H1 (cell line): ENCODE results near the gene MAPRE3.

Source experiments
- BRCA1 ChIP-seq: IDR thresholded peaks from 2 replicates; pipeline ENCODE4 v1.6.1; 2012; ENCODE audit warnings: low read depth, low read length, improper control_type of control experiment
- CEBPB ChIP-seq: IDR thresholded peaks from 2 replicates; pipeline ENCODE4 v1.6.1; 2012; ENCODE audit warnings: low read depth, low read length
- CTCF ChIP-seq, 3 experiments: IDR thresholded peaks; 1 replicate in 2 of 3; 2 replicates in 1 of 3; pipeline versions ENCODE4 v1.5.1 to v1.6.1; 2011; ENCODE audit warnings: low read length in 3 of 3, mild to moderate bottlenecking in 3 of 3, inconsistent platforms in 2 of 3, low read depth in 1 of 3, moderate library complexity in 1 of 3; ENCODE audit not compliant: insufficient read depth in 1 of 3; ENCODE audit errors: control extremely low read depth in 1 of 3
- EGR1 ChIP-seq: IDR thresholded peaks from 2 replicates; pipeline ENCODE4 v1.6.1; 2011; ENCODE audit warnings: low read depth, low read length, borderline replicate concordance
- FOSL1 ChIP-seq: IDR thresholded peaks from 2 replicates; pipeline ENCODE4 v1.6.1; 2011; ENCODE audit warnings: mild to moderate bottlenecking, low read depth, low read length, moderate library complexity; ENCODE audit not compliant: insufficient read depth
- JUND ChIP-seq: IDR thresholded peaks from 2 replicates; pipeline ENCODE4 v1.6.1; 2011; ENCODE audit warnings: mild to moderate bottlenecking, improper control_type of control experiment, low read length
- MAFK ChIP-seq: IDR thresholded peaks from 2 replicates; pipeline ENCODE4 v1.6.1; 2012; ENCODE audit warnings: low read depth, mild to moderate bottlenecking, improper control_type of control experiment, low read length
- POLR2A ChIP-seq, 2 experiments: IDR thresholded peaks; 1 replicate in 1 of 2; 2 replicates in 1 of 2; pipeline ENCODE4 v1.6.1; 2011; ENCODE audit warnings: low read depth in 2 of 2, low read length in 2 of 2, mild to moderate bottlenecking in 2 of 2; ENCODE audit errors: control extremely low read depth in 1 of 2
- POLR2AphosphoS5 ChIP-seq: IDR thresholded peaks from 2 replicates; pipeline ENCODE4 v1.6.1; 2011; ENCODE audit warnings: low read depth, low read length
- RAD21 ChIP-seq, 2 experiments: IDR thresholded peaks in 1 of 2; conservative IDR thresholded peaks in 1 of 2; 2 replicates each; pipeline ENCODE4 v1.6.1; 2011; ENCODE audit warnings: low read depth in 2 of 2, low read length in 2 of 2, improper control_type of control experiment in 1 of 2, inconsistent platforms in 1 of 2, mild to moderate bottlenecking in 1 of 2, moderate library complexity in 1 of 2
- RFX5 ChIP-seq: IDR thresholded peaks from 2 replicates; pipeline ENCODE4 v1.6.1; 2011; ENCODE audit warnings: low read depth, low read length, improper control_type of control experiment, borderline replicate concordance
- SRF ChIP-seq: IDR thresholded peaks from 2 replicates; pipeline ENCODE4 v1.6.1; 2011; ENCODE audit warnings: mild to moderate bottlenecking, low read depth, low read length, moderate library complexity
- TAF1 ChIP-seq: IDR thresholded peaks from 2 replicates; pipeline ENCODE4 v1.6.1; 2011; ENCODE audit warnings: mild to moderate bottlenecking, low read depth, low read length
- ZNF274 ChIP-seq: IDR thresholded peaks from 2 replicates; pipeline ENCODE4 v1.7.0; 2012; ENCODE audit warnings: low read length, borderline replicate concordance; ENCODE audit errors: extremely low read depth

GRCh38 chr2:27051902-27052645 is 81.6 kb downstream of the MAPRE3 start:
- TF ChIP-seq CTCF (IDR thresholded peaks at IDR 0.05; ENCODE audit: control extremely low read depth in 1 of 3, insufficient read depth in 1 of 3, low read depth in 1 of 3, low read length in 3 of 3) (no peak), POLR2A (IDR thresholded peaks at IDR 0.05; ENCODE audit: control extremely low read depth in 1 of 2, low read depth in 2 of 2, low read length in 2 of 2) (no peak), JUND (no peak), CEBPB (no peak), FOSL1 (no peak), SRF (no peak), MAFK (no peak), POLR2AphosphoS5 (no peak), RAD21 (IDR thresholded peaks at IDR 0.05 in 1 of 2, conservative IDR thresholded peaks at IDR 0.05 in 1 of 2; ENCODE audit: low read depth in 2 of 2, low read length in 2 of 2) (no peak), TAF1 (no peak), ZNF274 (no peak), RFX5 (no peak), BRCA1 (no peak), EGR1 (no peak)
